ENCODE measurements around the gene SCAPER. TPM values are rescaled to one million over a fixed set of nuclear protein-coding genes. Genes with fewer than 3 reads are reported as not detected.

Gene SCAPER
- total RNA-seq, 1 donor from 2014 or later: 78.1 TPM

DNA sequence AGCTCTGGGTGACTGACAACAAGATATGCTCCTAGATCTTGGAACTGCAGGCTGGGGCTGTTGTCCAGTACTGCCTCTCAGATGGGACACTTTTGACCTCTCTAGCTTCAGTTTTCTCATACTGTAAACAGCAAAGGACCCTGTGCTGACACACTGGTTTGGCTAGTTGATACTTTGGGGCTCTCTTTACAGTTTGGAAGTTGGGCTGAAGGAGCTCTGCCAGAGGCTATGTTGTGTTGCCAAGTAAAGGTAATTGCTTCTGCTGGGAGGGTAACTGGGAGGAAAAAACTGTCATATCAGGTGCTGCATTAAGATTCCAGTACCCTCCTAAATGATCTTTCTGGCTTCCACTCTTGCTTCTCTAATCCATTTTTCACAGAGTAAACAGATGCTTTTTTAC, 514.6 kb downstream of the SCAPER start:
- intact Hi-C loops (cut with DNase I): no loop called here
- DNase-seq (ENCODE audit: low spot score in 2 of 2): no peak
- H3K27me3 ChIP-seq: no peaks in the 10 kb centered on the region
- no peaks in the 10 kb centered on the region for H3K36me3 ChIP-seq
- H3K4me3 ChIP-seq: no peak overlapping the region
- H3K9me3 ChIP-seq: no peaks in the 10 kb centered on the region
- no peak overlapping the region for H3K27ac ChIP-seq
- TF ChIP-seq, protein P1, sequence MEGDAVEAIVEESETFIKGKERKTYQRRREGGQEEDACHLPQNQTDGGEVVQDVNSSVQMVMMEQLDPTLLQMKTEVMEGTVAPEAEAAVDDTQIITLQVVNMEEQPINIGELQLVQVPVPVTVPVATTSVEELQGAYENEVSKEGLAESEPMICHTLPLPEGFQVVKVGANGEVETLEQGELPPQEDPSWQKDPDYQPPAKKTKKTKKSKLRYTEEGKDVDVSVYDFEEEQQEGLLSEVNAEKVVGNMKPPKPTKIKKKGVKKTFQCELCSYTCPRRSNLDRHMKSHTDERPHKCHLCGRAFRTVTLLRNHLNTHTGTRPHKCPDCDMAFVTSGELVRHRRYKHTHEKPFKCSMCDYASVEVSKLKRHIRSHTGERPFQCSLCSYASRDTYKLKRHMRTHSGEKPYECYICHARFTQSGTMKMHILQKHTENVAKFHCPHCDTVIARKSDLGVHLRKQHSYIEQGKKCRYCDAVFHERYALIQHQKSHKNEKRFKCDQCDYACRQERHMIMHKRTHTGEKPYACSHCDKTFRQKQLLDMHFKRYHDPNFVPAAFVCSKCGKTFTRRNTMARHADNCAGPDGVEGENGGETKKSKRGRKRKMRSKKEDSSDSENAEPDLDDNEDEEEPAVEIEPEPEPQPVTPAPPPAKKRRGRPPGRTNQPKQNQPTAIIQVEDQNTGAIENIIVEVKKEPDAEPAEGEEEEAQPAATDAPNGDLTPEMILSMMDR (IDR thresholded peaks at IDR 0.05): no peak
- H3K4me1 ChIP-seq: no peaks in the 10 kb centered on the region

DNA sequence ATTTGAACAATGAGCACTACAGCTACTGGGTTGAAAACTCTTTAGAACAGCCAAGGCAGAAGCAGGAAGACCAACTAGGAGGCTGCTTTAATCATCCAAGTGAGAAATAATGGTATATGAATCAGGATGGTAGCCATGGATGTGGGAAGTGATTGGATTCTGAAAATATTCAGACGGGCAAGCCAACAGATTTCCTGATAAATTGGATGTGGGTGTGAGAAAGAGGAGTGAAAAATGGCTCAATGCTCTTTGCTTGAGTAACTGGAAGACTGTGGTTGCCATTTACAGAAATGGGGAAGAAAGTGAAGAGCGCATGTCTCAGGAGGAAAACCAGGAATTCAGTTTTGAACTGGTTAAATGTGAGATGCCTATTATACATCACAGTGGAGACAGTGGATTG, 518.2 kb downstream of the SCAPER start:
- H3K4me1 ChIP-seq: no peaks in the 10 kb centered on the region
- H3K27ac ChIP-seq: no peak overlapping the region
- H3K36me3 ChIP-seq: no peaks in the 10 kb centered on the region
- DNase-seq (ENCODE audit: low spot score in 2 of 2): no peak
- no peak overlapping the region for H3K4me3 ChIP-seq
- TF ChIP-seq, protein P1 (IDR thresholded peaks at IDR 0.05): no peak
- H3K27me3 ChIP-seq: no peaks in the 10 kb centered on the region
- intact Hi-C loops (cut with DNase I): no loop called here
- H3K9me3 ChIP-seq: no peaks in the 10 kb centered on the region

DNA sequence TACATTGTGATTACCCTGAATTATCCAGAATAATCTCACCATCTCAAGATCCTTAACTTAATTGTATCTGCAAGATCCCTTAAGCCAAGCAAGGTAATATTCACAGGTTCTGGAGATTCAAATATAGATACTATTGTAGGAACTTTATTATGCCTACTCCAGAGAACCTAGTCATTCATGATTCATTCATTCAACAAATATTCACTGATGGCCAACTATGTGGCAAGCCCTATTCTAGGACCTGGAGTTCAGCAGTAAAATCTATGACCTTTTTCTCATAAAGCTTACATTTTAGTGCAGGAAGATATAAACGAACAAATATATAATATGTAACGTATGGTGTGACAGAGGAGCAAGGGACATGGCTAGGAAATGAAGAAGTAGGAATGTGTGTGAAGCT, 519.0 kb downstream of the SCAPER start:
- Histone ChIP-seq H3K27ac (no peak overlapping the region), H3K27me3 (no peaks in the 10 kb centered on the region)

DNA sequence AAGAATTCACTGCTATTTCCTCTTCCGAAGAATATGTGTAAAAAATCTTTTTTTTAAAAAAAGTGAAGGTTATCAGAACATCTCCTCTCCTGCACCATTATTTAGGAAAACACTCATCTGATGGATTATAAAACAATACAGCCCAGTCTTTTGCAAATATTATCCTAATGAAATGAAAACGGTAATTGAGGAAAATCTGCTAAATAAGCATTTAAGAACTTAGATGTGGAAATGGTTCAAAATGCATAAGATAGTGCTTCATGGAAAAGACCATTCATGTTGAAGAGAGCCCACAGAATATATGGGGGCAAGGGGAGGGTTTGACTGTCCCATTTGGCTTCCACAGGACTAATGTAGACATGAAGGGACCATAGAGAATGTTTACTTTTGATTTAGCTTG, 520.7 kb downstream of the SCAPER start:
- TF ChIP-seq, protein P1 (IDR thresholded peaks at IDR 0.05): no peak
- Histone ChIP-seq H3K4me1 (no peaks in the 10 kb centered on the region), H3K27me3 (no peaks in the 10 kb centered on the region), H3K27ac (no peak overlapping the region), H3K9me3 (no peaks in the 10 kb centered on the region), H3K36me3 (peaks cover 0 to 4% of the 10 kb centered on the region in 2 donors), H3K4me3 (no peak overlapping the region)
- intact Hi-C loops (cut with DNase I): no loop called here
- DNase-seq (ENCODE audit: low spot score in 2 of 2): no peak

More for the DNA sequence above, 519.0 kb downstream of the SCAPER start:
- Histone ChIP-seq H3K9me3 (no peaks in the 10 kb centered on the region), H3K36me3 (no peaks in the 10 kb centered on the region), H3K4me3 (no peak overlapping the region), H3K4me1 (no peaks in the 10 kb centered on the region)
- intact Hi-C loops (cut with DNase I): no loop called here
- no peak for DNase-seq (ENCODE audit: low spot score in 2 of 2)
- TF ChIP-seq, protein P1 (IDR thresholded peaks at IDR 0.05): no peak

DNA sequence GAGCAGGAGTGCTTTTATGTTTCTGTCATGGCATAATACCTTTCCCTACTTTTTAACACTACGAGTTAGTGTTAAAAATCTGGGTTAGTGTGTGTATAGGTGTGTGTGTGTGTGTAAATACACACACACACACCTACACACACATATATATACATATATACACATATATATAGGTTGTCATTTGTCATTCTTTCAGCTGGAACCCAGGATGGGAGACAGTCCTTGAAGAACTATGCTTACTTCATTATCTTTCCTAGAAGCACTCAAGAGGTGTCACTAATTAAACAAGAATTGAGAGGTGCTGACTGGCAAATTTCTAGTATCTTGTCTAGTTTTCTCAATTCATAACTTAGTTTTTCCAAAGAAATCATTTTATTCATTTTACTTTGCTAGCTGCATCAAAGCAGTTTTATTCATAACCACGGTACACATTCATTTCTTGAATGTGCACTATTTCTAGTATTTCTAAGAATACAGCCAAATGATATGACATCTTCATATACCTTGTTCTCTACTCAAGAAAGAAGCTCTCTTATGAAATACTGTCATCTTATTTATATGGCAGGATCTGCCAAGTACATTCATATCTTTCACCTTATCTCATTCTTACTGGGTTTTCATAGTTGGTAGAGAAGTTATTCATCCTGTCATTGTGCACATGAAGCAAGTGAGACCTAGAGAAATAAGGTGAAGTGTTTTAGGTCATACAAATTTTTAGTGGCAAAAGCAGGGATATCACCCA, 522.0 kb downstream of the SCAPER start:
- DNase-seq (ENCODE audit: low spot score in 2 of 2): no peak
- Histone ChIP-seq H3K27me3 (no peaks in the 10 kb centered on the region), H3K4me1 (no peaks in the 10 kb centered on the region), H3K36me3 (peaks cover 0 to 4% of the 10 kb centered on the region in 2 donors), H3K4me3 (no peak overlapping the region), H3K27ac (no peak overlapping the region), H3K9me3 (no peaks in the 10 kb centered on the region)
- intact Hi-C loops (cut with DNase I): no loop called here
- TF ChIP-seq, protein P1 (IDR thresholded peaks at IDR 0.05): no peak
